ENCODE measurements around the gene SSTR5. TPM values are rescaled to one million over a fixed set of nuclear protein-coding genes. Genes with fewer than 3 reads are reported as not detected.

The SSTR5 gene
- total and polyA plus RNA-seq, 12 donors: 0.17 to 14.4 (median 2.5) TPM; not detected in 2

GRCh38 chr16:1047801-1048200 lies 24.7 kb upstream of the SSTR5 start:
- intact Hi-C loops (cut with DNase I): no loop called here
- no peak for TF ChIP-seq CTCF (IDR thresholded peaks at IDR 0.05)
- no peak for TF ChIP-seq POLR2A (IDR thresholded peaks at IDR 0.05)
- Histone ChIP-seq H3K9me3 (replicated peaks in 1 of 3) (no peaks in the 10 kb centered on the region), H3K27ac (no peak overlapping the region), H3K4me1 (replicated peaks in 1 of 2) (no peaks in the 10 kb centered on the region), H3K4me3 (no peak overlapping the region), H3K36me3 (replicated peaks in 1 of 2) (no peaks in the 10 kb centered on the region), H3K27me3 (peaks cover 35% of the 10 kb centered on the region)
- DNase-seq: no peak
- WGBS, 4 donors: 73 to 100% (median 81%) methylated on average over 2 to 16 of the region's 16 CpGs

GRCh38 chr16:1048442-1049112 lies 24.0 kb upstream of the SSTR5 start:
- H3K4me3 ChIP-seq: no peak overlapping the region
- no peaks in the 10 kb centered on the region for H3K9me3 ChIP-seq (replicated peaks in 1 of 3)
- 0 to 33% (median 14%) methylated on average over 2 to 37 of the region's 37 CpGs for WGBS, 4 donors
- peak in 4 of 7 donors; percentile 26 to 41 (median 36) for DNase-seq
- intact Hi-C loops (cut with DNase I): no loop called here
- TF ChIP-seq CTCF (IDR thresholded peaks at IDR 0.05) (no peak), POLR2A (IDR thresholded peaks at IDR 0.05) (no peak)
- peaks cover 35% of the 10 kb centered on the region for H3K27me3 ChIP-seq
- H3K4me1 ChIP-seq (replicated peaks in 1 of 2): no peaks in the 10 kb centered on the region
- no peaks in the 10 kb centered on the region for H3K36me3 ChIP-seq (replicated peaks in 1 of 2)
- H3K27ac ChIP-seq: no peak overlapping the region

GRCh38 chr16:1049113-1049975 lies 23.2 kb upstream of the SSTR5 start:
- Histone ChIP-seq H3K4me3 (no peak overlapping the region), H3K36me3 (replicated peaks in 1 of 2) (no peaks in the 10 kb centered on the region), H3K27ac (no peak overlapping the region), H3K4me1 (replicated peaks in 1 of 2) (no peaks in the 10 kb centered on the region), H3K27me3 (peaks cover 28% of the 10 kb centered on the region), H3K9me3 (replicated peaks in 1 of 3) (no peaks in the 10 kb centered on the region)
- no peak for DNase-seq
- WGBS, 4 donors: 80 to 94% (median 88%) methylated on average over 5 to 31 of the region's 31 CpGs
- intact Hi-C loops (cut with DNase I): no loop called here
- TF ChIP-seq POLR2A (IDR thresholded peaks at IDR 0.05): no peak
- no peak for TF ChIP-seq CTCF (IDR thresholded peaks at IDR 0.05)

GRCh38 chr16:1049976-1050247 lies 22.6 kb upstream of the SSTR5 start:
- TF ChIP-seq POLR2A (IDR thresholded peaks at IDR 0.05) (no peak), CTCF (IDR thresholded peaks at IDR 0.05) (no peak)
- H3K4me1 ChIP-seq (replicated peaks in 1 of 2): no peaks in the 10 kb centered on the region
- intact Hi-C loops (cut with DNase I): loop anchor here in 1 of 2 donors (10.0 kb wide), 1 partner anchor 335 kb away; the partner anchor contains the start of gene METRN
- 71 to 100% (median 87%) methylated on average over 1 to 11 of the region's 11 CpGs for WGBS, 4 donors
- peaks cover 22% of the 10 kb centered on the region for H3K27me3 ChIP-seq
- DNase-seq: no peak
- no peak overlapping the region for H3K4me3 ChIP-seq
- no peak overlapping the region for H3K27ac ChIP-seq
- H3K36me3 ChIP-seq (replicated peaks in 1 of 2): no peaks in the 10 kb centered on the region
- no peaks in the 10 kb centered on the region for H3K9me3 ChIP-seq (replicated peaks in 1 of 3)
